Neural progenitor cell (in vitro differentiated cells): ENCODE results near the gene TLNRD1. TPM values are rescaled to one million over a fixed set of nuclear protein-coding genes. Genes with fewer than 3 reads are reported as not detected.

Source experiments
- DNase-seq: peaks from one replicate; pipeline ENCODE4 v3.0.0-alpha.2; 2016; ENCODE audit warnings: low spot score
- H2AFZ ChIP-seq: fragments of 200-600 bp; sonication (generic); replicated peaks from 2 replicates; pipeline ENCODE4 v1.6.1; 2016; ENCODE audit warnings: antibody characterized with exemption
- H3F3A ChIP-seq: fragments of 200-600 bp; sonication (generic); 2 replicates; pipeline ENCODE4 v1.6.1; 2016; ENCODE audit warnings: antibody characterized with exemption, low read depth
- H3K27ac ChIP-seq: fragments of 200-600 bp; sonication (generic); 2 replicates; pipeline ENCODE4 v1.5.1; 2016; ENCODE audit warnings: mild to moderate bottlenecking
- H3K27me3 ChIP-seq: fragments of 200-600 bp; sonication (generic); 2 replicates; pipeline ENCODE4 v1.6.1; 2016; ENCODE audit warnings: mild to moderate bottlenecking, moderate library complexity
- H3K36me3 ChIP-seq: fragments of 200-600 bp; sonication (generic); 2 replicates; pipeline ENCODE4 v1.5.1; 2016
- H3K4me1 ChIP-seq: fragments of 200-600 bp; sonication (generic); 2 replicates; pipeline ENCODE4 v1.6.1; 2016; ENCODE audit warnings: mixed run types
- H3K4me2 ChIP-seq: fragments of 200-600 bp; sonication (generic); 2 replicates; pipeline ENCODE4 v1.6.1; 2016
- H3K4me3 ChIP-seq: fragments of 200-600 bp; sonication (generic); 2 replicates; pipeline ENCODE4 v1.5.1; 2016
- H3K79me2 ChIP-seq: fragments of 200-600 bp; sonication (generic); 2 replicates; pipeline ENCODE4 v1.6.1; 2016; ENCODE audit warnings: low read depth
- H3K9ac ChIP-seq: fragments of 200-600 bp; sonication (generic); 2 replicates; pipeline ENCODE4 v1.6.1; 2016
- H3K9me3 ChIP-seq: fragments of 200-600 bp; sonication (generic); 2 replicates; pipeline ENCODE4 v1.5.1; 2016; ENCODE audit warnings: low read depth
- H4K20me1 ChIP-seq: fragments of 200-600 bp; sonication (generic); 2 replicates; pipeline ENCODE4 v1.6.1; 2016; ENCODE audit warnings: low read depth
- H3K27ac Mint-ChIP-seq: 3 replicates; pipeline ENCODE4 v1.8.0; 2021; ENCODE audit warnings: mixed read lengths
- H3K27me3 Mint-ChIP-seq: 2 replicates; pipeline ENCODE4 v1.8.0; 2022; ENCODE audit warnings: low read depth, mild to moderate bottlenecking, inconsistent platforms, moderate library complexity, mixed read lengths; ENCODE audit not compliant: insufficient read depth
- H3K36me3 Mint-ChIP-seq: 3 replicates; pipeline ENCODE4 v1.8.0; 2021; ENCODE audit warnings: mixed read lengths
- H3K4me1 Mint-ChIP-seq: 3 replicates; pipeline ENCODE4 v1.8.0; 2021; ENCODE audit warnings: mixed read lengths
- H3K4me3 Mint-ChIP-seq: 3 replicates; pipeline ENCODE4 v1.8.0; 2021; ENCODE audit warnings: mild to moderate bottlenecking, moderate library complexity, mixed read lengths
- H3K9me3 Mint-ChIP-seq: 3 replicates; pipeline ENCODE4 v1.8.0; 2020; ENCODE audit warnings: mixed read lengths
- CTCF ChIP-seq: fragments of 200-600 bp; sonication (generic); IDR thresholded peaks from 2 replicates; pipeline ENCODE4 v1.5.1; 2017; ENCODE audit warnings: antibody characterized with exemption, mild to moderate bottlenecking
- EZH2 ChIP-seq: fragments of 200-600 bp; sonication (generic); IDR thresholded peaks from 2 replicates; pipeline ENCODE4 v1.6.1; 2017; ENCODE audit warnings: antibody characterized with exemption, mild to moderate bottlenecking, moderate library complexity
- EZH2phosphoT487 ChIP-seq: fragments of 200-600 bp; sonication (generic); IDR thresholded peaks from 2 replicates; pipeline ENCODE4 v1.6.1; 2017; ENCODE audit warnings: antibody characterized with exemption
- total RNA-seq: library from RNA; depleted of rRNA; stranded (reverse); fragments of >200 nt; gene quantifications from 2 replicates; pipeline ENCODE4 v1.2.3, GENCODE V29; 2015; ENCODE audit warnings: low replicate concordance

TLNRD1 gene
- total RNA-seq, 1 donor from 2014 or later = 7.3 TPM

- Mint-ChIP-seq H3K9me3 (peaks cover 12% of the 10 kb centered on the region), H3K27ac (no peak overlapping the region), H3K4me1 (no peaks in the 10 kb centered on the region), H3K4me3 (no peak overlapping the region), H3K36me3 (peaks cover 21% of the 10 kb centered on the region), H3K27me3 (peaks cover 2% of the 10 kb centered on the region)
- DNase-seq = peak; percentile 68
- Histone ChIP-seq H3K9ac (no peak overlapping the region), H3K4me3 (no peak overlapping the region), H3K36me3 (peaks cover 5% of the 10 kb centered on the region), H3K79me2 (peaks cover 10% of the 10 kb centered on the region), H3K27ac (no peak overlapping the region), H3F3A (peaks cover 9% of the 10 kb centered on the region), H3K27me3 (no peaks in the 10 kb centered on the region), H3K4me1 (peaks cover 13% of the 10 kb centered on the region), H2AFZ (no peak overlapping the region), H3K9me3 (peaks cover 11% of the 10 kb centered on the region), H3K4me2 (peak overlapping the region; percentile 34), H4K20me1 (peaks cover 9% of the 10 kb centered on the region)
- TF ChIP-seq EZH2phosphoT487 (no peak), CTCF (no peak), EZH2 (no peak)
Observed at GRCh38 chr15:80967451-80967850, 33.3 kb upstream of the TLNRD1 start.

GRCh38 chr15:80967991-80968510 lies 32.7 kb upstream of the TLNRD1 start:
- no peak overlapping the region for H3K9ac ChIP-seq
- peaks cover 11% of the 10 kb centered on the region for H3K9me3 ChIP-seq
- H3K79me2 ChIP-seq = peaks cover 12% of the 10 kb centered on the region
- H3K4me3 ChIP-seq = no peak overlapping the region
- H3K27ac Mint-ChIP-seq = no peak overlapping the region
- DNase-seq = no peak
- H4K20me1 ChIP-seq = peaks cover 9% of the 10 kb centered on the region
- H3K9me3 Mint-ChIP-seq = peaks cover 12% of the 10 kb centered on the region
- TF ChIP-seq EZH2phosphoT487 = no peak
- no peak for TF ChIP-seq EZH2
- no peak for TF ChIP-seq CTCF
- H3K4me2 ChIP-seq = no peak overlapping the region
- no peak overlapping the region for H3K27ac ChIP-seq
- peaks cover 2% of the 10 kb centered on the region for H3K27me3 Mint-ChIP-seq
- no peak overlapping the region for H2AFZ ChIP-seq
- H3K36me3 Mint-ChIP-seq = peaks cover 21% of the 10 kb centered on the region
- peaks cover 9% of the 10 kb centered on the region for H3F3A ChIP-seq
- H3K36me3 ChIP-seq = peaks cover 5% of the 10 kb centered on the region
- no peaks in the 10 kb centered on the region for H3K27me3 ChIP-seq
- H3K4me1 ChIP-seq = peaks cover 13% of the 10 kb centered on the region
- no peaks in the 10 kb centered on the region for H3K4me1 Mint-ChIP-seq
- H3K4me3 Mint-ChIP-seq = no peak overlapping the region

GRCh38 chr15:80969316-80969715 lies 31.4 kb upstream of the TLNRD1 start:
- no peak overlapping the region for H2AFZ ChIP-seq
- Mint-ChIP-seq H3K4me3 (no peak overlapping the region), H3K27ac (no peak overlapping the region), H3K9me3 (peaks cover 8% of the 10 kb centered on the region), H3K4me1 (peaks cover 8% of the 10 kb centered on the region), H3K36me3 (peaks cover 14% of the 10 kb centered on the region), H3K27me3 (peaks cover 2% of the 10 kb centered on the region)
- H3K79me2 ChIP-seq = peaks cover 16% of the 10 kb centered on the region
- no peaks in the 10 kb centered on the region for H3K27me3 ChIP-seq
- peaks cover 13% of the 10 kb centered on the region for H3K4me1 ChIP-seq
- peaks cover 17% of the 10 kb centered on the region for H4K20me1 ChIP-seq
- no peak for DNase-seq
- TF ChIP-seq CTCF = no peak
- no peak for TF ChIP-seq EZH2
- TF ChIP-seq EZH2phosphoT487 = no peak
- H3K27ac ChIP-seq = no peak overlapping the region
- peaks cover 9% of the 10 kb centered on the region for H3F3A ChIP-seq
- no peak overlapping the region for H3K9ac ChIP-seq
- no peak overlapping the region for H3K4me3 ChIP-seq
- peaks cover 11% of the 10 kb centered on the region for H3K9me3 ChIP-seq
- no peak overlapping the region for H3K4me2 ChIP-seq
- peaks cover 5% of the 10 kb centered on the region for H3K36me3 ChIP-seq
